K562 (cell line): Measurements from ENCODE around the gene RTL5. TPM values are rescaled to one million over a fixed set of nuclear protein-coding genes. Genes with fewer than 3 reads are reported as not detected.

ENCODE experiments used
- ATAC-seq: fragments of 200-7000 bp; cut with Tn5 transposase; 3 replicates; pipeline ENCODE4 v1.9.1; 2020; ENCODE audit warnings: moderate library complexity
- BruUV-seq: library from RNA; stranded (reverse); fragments of 400-500 nt; replicated peaks from 2 replicates; lab custom pipeline; 2021; lab: Mats Ljungman, UMichigan
- CTCF ChIA-PET: fragments of 300-600 bp; formaldehyde crosslinking; extraction: SDS; loops from one replicate; lab custom pipeline; 2021; ENCODE audit warnings: low intra/inter-chr PET ratio; lab: Yijun Ruan, JAX
- POLR2A ChIA-PET: fragments of 300-600, 350-650 bp; sonication (Branson Sonifier 250); formaldehyde crosslinking; extraction: SDS; loops from one replicate; lab custom pipeline; 2021; ENCODE audit warnings: antibody characterized with exemption, inconsistent platforms; lab: Yijun Ruan, JAX
- DNase-seq, 4 experiments: peaks; one replicate each; pipeline versions ENCODE4 v3.0.0 to v3.0.0-alpha.2; 2011 to 2018; ENCODE audit warnings: low spot score in 3 of 4, mixed read lengths in 3 of 4; ENCODE audit errors: extremely low read depth in 1 of 4
- FAIRE-seq: peaks from 2 replicates; lab custom pipeline; 2011; peaks lifted over from hg19 to GRCh38; lab: Jason Lieb, UNC
- H2AFZ ChIP-seq: 2 replicates; pipeline ENCODE4 v1.6.0; 2011; ENCODE audit warnings: low read depth, low read length, control low read depth, inconsistent platforms
- H3K27ac ChIP-seq: fragments of 200-600 bp; 3 replicates; pipeline ENCODE4 v1.8.0; 2011; ENCODE audit warnings: low read depth, mild to moderate bottlenecking, control low read depth, inconsistent platforms, low read length, moderate library complexity, mixed read lengths; ENCODE audit errors: extremely low read depth
- H3K27me3 ChIP-seq, 2 experiments: fragments of 300-600 bp in 1 of 2; 2 replicates in 1 of 2; 3 replicates in 1 of 2; pipeline versions ENCODE4 v1.6.0 to v1.8.0; 2011; ENCODE audit warnings: inconsistent platforms in 2 of 2, low read length in 2 of 2, mild to moderate bottlenecking in 1 of 2, mixed read lengths in 1 of 2, moderate library complexity in 1 of 2; ENCODE audit not compliant: control insufficient read depth in 2 of 2, insufficient read depth in 2 of 2
- H3K36me3 ChIP-seq: fragments of 300-600 bp; 3 replicates; pipeline ENCODE4 v1.8.0; 2011; ENCODE audit warnings: mild to moderate bottlenecking, low read length, inconsistent platforms; ENCODE audit not compliant: control insufficient read depth, insufficient read depth
- H3K4me1 ChIP-seq, 2 experiments: fragments of 200-600 bp in 1 of 2; replicated peaks in 1 of 2; 2 replicates in 1 of 2; 3 replicates in 1 of 2; pipeline versions ENCODE4 v1.5.1 to v1.8.0; 2011; ENCODE audit warnings: inconsistent platforms in 2 of 2, low read length in 2 of 2, mild to moderate bottlenecking in 1 of 2, mixed read lengths in 1 of 2, moderate library complexity in 1 of 2; ENCODE audit not compliant: control insufficient read depth in 2 of 2, insufficient read depth in 2 of 2
- H3K4me2 ChIP-seq: 2 replicates; pipeline ENCODE4 v1.6.1; 2011; ENCODE audit warnings: low read length, control low read depth, inconsistent platforms, mixed read lengths; ENCODE audit not compliant: insufficient read depth
- H3K4me3 ChIP-seq: fragments of 200-600 bp; sonication (generic), shearing (Covaris generic); 2 replicates; pipeline ENCODE4 v1.5.1; 2016; ENCODE audit warnings: control low read depth, inconsistent platforms
- H3K79me2 ChIP-seq: fragments of 200-600 bp; 3 replicates; pipeline ENCODE4 v1.8.0; 2011; ENCODE audit warnings: low read length, inconsistent platforms; ENCODE audit not compliant: control insufficient read depth, insufficient read depth
- H3K9ac ChIP-seq, 2 experiments: 2 replicates each; pipeline versions ENCODE4 v1.6.0 to v1.6.1; 2011; ENCODE audit warnings: low read depth in 2 of 2, low read length in 2 of 2, control low read depth in 1 of 2, inconsistent platforms in 1 of 2, mild to moderate bottlenecking in 1 of 2, mixed read lengths in 1 of 2; ENCODE audit not compliant: insufficient read depth in 1 of 2
- H3K9me1 ChIP-seq: one replicate; pipeline ENCODE4 v1.6.0; 2011; ENCODE audit warnings: inconsistent platforms, mild to moderate bottlenecking, low read length, moderate library complexity; ENCODE audit not compliant: control insufficient read depth, insufficient read depth
- H3K9me3 ChIP-seq: replicated peaks from 2 replicates; pipeline ENCODE4 v1.5.1; 2011; ENCODE audit warnings: low read depth, low read length, inconsistent platforms; ENCODE audit not compliant: control insufficient read depth, insufficient read depth
- H4K20me1 ChIP-seq: replicated peaks from 2 replicates; pipeline ENCODE4 v1.6.1; 2011; ENCODE audit warnings: low read length, inconsistent platforms, mixed read lengths; ENCODE audit not compliant: control insufficient read depth, insufficient read depth
- FOXA1 ChIP-seq: fragments of 450-650 bp; IDR thresholded peaks from 2 replicates; pipeline ENCODE4 v1.6.1; 2016; ENCODE audit warnings: mild to moderate bottlenecking, borderline replicate concordance
- FOXK2 ChIP-seq, 2 experiments: fragments of 450-650 bp; IDR thresholded peaks in 1 of 2; conservative IDR thresholded peaks in 1 of 2; 2 replicates each; pipeline ENCODE4 v1.6.1; 2016; ENCODE audit warnings: low read depth in 2 of 2, mild to moderate bottlenecking in 1 of 2
- LARP7 ChIP-seq: fragments of 450-650 bp; IDR thresholded peaks from 2 replicates; pipeline ENCODE4 v1.6.1; 2016
- TCF7L2 ChIP-seq: fragments of 150-350 bp; IDR thresholded peaks from 2 replicates; pipeline ENCODE4 v1.6.1; 2016; ENCODE audit warnings: low read depth, mild to moderate bottlenecking, low read length, moderate library complexity
- ZBED1 ChIP-seq: IDR thresholded peaks from 2 replicates; pipeline ENCODE4 v1.6.1; 2014
- ZNF431 ChIP-seq: sonication (generic); formaldehyde crosslinking; IDR thresholded peaks from 2 replicates; pipeline ENCODE4 v1.8.0; 2022; ENCODE audit warnings: mild to moderate bottlenecking, missing genetic modification reagents
- WGBS: fragments of 100-300 bp; shearing (Covaris generic); methylation state at CpG from one replicate; pipeline ENCODE4 v1.1.6; 2016; ENCODE audit warnings: low coverage, mixed read lengths; ENCODE audit not compliant: insufficient coverage; ENCODE audit errors: missing lambda C conversion rate; 5-methylcytosine and 5-hydroxymethylcytosine counted together
- in situ Hi-C: fragments of 300-500 bp; cut with MboI; formaldehyde crosslinking; loops from 4 replicates; pipeline ENCODE4 v1.15.0; 2018; ENCODE audit warnings: inconsistent platforms, mixed read lengths
- intact Hi-C: fragments of 100-400 bp; cut with micrococcal nuclease; formaldehyde crosslinking; loops from 2 replicates; pipeline ENCODE4 v1.14.2; 2022
- polyA plus RNA-seq, 8 experiments: library from polyadenylated mRNA; depleted of rRNA in 4 of 8; stranded (reverse) in 5 of 8; unstranded in 3 of 8; fragments of >200 nt; fragmentation: Nextera tagmentation in 2 of 8; fragmentation: Illumina TruSeq in 1 of 8; extraction: Ambion mirVana in 2 of 8; extraction: Trizol in 1 of 8; gene quantifications; 2 replicates each; pipeline versions ENCODE4 v1.2.1 to v1.2.3, GENCODE V29; 2011 to 2014; ENCODE audit warnings: inconsistent platforms in 1 of 8, missing spikeins in 1 of 8
- total RNA-seq, 7 experiments: library from RNA; depleted of rRNA in 6 of 7; stranded (reverse); fragments of >200 nt in 6 of 7; fragmentation: Illumina TruSeq in 2 of 7; extraction: Trizol in 2 of 7; gene quantifications; 2 replicates each; pipeline versions ENCODE4 v1.2.1 to v1.2.3, GENCODE V29; 2011 to 2021; ENCODE audit warnings: low replicate concordance in 1 of 7
- TF ChIP-seq, protein P1 (sequence below): IDR thresholded peaks from 2 replicates; pipeline ENCODE4 v1.6.1; 2014; ENCODE audit warnings: antibody characterized with exemption
- TF ChIP-seq, protein P2 (sequence below): fragments of 450-650 bp; IDR thresholded peaks from 2 replicates; pipeline ENCODE4 v1.6.1; 2016; ENCODE audit warnings: missing biosample characterization, missing genetic modification characterization

The RTL5 gene
- total and polyA plus RNA-seq, 9 of the 15 experiments (the other 6 are each of a cell fraction or from before 2014, with no cell fraction given): 0.03 TPM; not detected in 8

DNA sequence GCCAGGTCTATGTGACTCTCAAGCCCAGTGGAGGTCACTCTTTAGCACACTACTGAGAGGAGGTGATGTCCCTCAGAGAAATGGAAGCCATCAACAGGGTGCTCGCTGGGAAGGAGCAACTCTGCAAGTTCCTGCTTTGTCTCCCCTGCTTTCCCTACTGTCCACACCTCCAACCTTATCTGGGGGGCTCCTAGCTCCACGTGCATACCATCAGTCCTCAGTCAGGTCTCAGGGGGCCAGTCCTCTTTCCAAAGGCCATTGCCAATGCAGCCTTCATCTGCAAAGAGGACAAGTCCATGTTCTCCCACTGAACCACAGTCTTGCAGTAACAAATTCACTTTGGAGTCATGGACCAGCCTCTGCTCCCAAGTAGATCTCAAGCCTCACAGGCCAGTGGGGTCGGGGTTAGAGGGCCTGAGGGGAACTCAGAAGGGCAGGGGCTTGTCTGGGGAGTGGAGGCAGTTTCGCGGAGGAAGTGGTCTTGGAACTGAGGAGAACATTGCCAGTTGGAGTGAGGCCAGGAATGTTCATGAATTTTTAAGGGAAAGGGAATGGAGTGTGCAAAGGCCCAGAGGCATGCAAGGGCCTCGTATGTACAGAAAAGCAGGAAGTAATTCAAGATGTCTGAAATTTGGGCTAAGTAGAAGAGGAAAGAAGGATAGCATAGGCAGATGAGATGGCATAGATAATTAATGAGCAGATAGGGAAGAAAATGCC is 8.9 kb downstream of the RTL5 start:
- POLR2A ChIA-PET: no interaction called here
- CTCF ChIA-PET: no interaction called here

More for the DNA sequence above, 8.9 kb downstream of the RTL5 start:
- Histone ChIP-seq H3K4me3 (no peak overlapping the region), H3K36me3 (no peaks in the 10 kb centered on the region), H3K79me2 (no peaks in the 10 kb centered on the region), H3K9me3 (no peaks in the 10 kb centered on the region), H2AFZ (no peak overlapping the region), H3K4me1 (no peaks in the 10 kb centered on the region), H3K4me2 (no peak overlapping the region), H3K9ac (no peak overlapping the region), H4K20me1 (0 out of 2 replicates have a peak, but pooled peaks cover 3% of the 10 kb centered on the region), H3K27me3 (peaks cover 0 to 4% of the 10 kb centered on the region in 2 experiments; a peak in 1 of 5 replicates), H3K27ac (no peak overlapping the region), H3K9me1 (no peaks in the 10 kb centered on the region)
- FAIRE-seq: no peak
- ATAC-seq: no peak
- DNase-seq: no peak
- TF ChIP-seq ZNF431 (CRISPR knock-in tag): no peak
- TF ChIP-seq TCF7L2: no peak
- no peak for TF ChIP-seq FOXA1
- TF ChIP-seq, protein P1, sequence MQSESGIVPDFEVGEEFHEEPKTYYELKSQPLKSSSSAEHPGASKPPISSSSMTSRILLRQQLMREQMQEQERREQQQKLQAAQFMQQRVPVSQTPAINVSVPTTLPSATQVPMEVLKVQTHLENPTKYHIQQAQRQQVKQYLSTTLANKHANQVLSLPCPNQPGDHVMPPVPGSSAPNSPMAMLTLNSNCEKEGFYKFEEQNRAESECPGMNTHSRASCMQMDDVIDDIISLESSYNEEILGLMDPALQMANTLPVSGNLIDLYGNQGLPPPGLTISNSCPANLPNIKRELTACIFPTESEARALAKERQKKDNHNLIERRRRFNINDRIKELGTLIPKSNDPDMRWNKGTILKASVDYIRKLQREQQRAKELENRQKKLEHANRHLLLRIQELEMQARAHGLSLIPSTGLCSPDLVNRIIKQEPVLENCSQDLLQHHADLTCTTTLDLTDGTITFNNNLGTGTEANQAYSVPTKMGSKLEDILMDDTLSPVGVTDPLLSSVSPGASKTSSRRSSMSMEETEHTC: no peak
- TF ChIP-seq FOXK2 (conservative IDR thresholded peaks at IDR 0.05 in 1 of 2, IDR thresholded peaks at IDR 0.05 in 1 of 2; ENCODE audit: low read depth in 2 of 2): no peak
- no peak for TF ChIP-seq LARP7
- TF ChIP-seq, protein P2, sequence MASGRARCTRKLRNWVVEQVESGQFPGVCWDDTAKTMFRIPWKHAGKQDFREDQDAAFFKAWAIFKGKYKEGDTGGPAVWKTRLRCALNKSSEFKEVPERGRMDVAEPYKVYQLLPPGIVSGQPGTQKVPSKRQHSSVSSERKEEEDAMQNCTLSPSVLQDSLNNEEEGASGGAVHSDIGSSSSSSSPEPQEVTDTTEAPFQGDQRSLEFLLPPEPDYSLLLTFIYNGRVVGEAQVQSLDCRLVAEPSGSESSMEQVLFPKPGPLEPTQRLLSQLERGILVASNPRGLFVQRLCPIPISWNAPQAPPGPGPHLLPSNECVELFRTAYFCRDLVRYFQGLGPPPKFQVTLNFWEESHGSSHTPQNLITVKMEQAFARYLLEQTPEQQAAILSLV: no peak
- TF ChIP-seq ZBED1: no peak
- in situ Hi-C loops: no loop called here
- intact Hi-C loops: no loop called here
- WGBS: 13% methylated on average over 3 of the region's 6 CpGs
- BruUV-seq: no TSS peak
